Measurements from ENCODE around the gene TACC2.

GRCh38 chr10:122299423-122300075, 310.6 kb downstream of the TACC2 start:
- TF ChIP-seq, protein P1, sequence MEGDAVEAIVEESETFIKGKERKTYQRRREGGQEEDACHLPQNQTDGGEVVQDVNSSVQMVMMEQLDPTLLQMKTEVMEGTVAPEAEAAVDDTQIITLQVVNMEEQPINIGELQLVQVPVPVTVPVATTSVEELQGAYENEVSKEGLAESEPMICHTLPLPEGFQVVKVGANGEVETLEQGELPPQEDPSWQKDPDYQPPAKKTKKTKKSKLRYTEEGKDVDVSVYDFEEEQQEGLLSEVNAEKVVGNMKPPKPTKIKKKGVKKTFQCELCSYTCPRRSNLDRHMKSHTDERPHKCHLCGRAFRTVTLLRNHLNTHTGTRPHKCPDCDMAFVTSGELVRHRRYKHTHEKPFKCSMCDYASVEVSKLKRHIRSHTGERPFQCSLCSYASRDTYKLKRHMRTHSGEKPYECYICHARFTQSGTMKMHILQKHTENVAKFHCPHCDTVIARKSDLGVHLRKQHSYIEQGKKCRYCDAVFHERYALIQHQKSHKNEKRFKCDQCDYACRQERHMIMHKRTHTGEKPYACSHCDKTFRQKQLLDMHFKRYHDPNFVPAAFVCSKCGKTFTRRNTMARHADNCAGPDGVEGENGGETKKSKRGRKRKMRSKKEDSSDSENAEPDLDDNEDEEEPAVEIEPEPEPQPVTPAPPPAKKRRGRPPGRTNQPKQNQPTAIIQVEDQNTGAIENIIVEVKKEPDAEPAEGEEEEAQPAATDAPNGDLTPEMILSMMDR (IDR thresholded peaks at IDR 0.05; ENCODE audit: insufficient read depth, low read length, poor library complexity, severe bottlenecking), result no peak
- TF ChIP-seq EZH2phosphoT487 (conservative IDR thresholded peaks at IDR 0.05; ENCODE audit: low read length), result no peak
